Dedifferentiated amniotic fluid mesenchymal stem cell (primary cell): ENCODE data around the gene DTD1.
"Not testable (repeated sequence)": the region's sequence is repeated elsewhere in the genome, so short reads cannot be mapped to it uniquely, and the experiment has no call there.

Experiments used
- DNase-seq: peaks from one replicate; pipeline ENCODE4 v3.0.0-alpha.2; 2016; ENCODE audit errors: extremely low spot score

DTD1 gene

GRCh38 chr20:18739751-18740166, 151.9 kb downstream of the DTD1 start:
- DNase-seq, result peak; percentile 54

GRCh38 chr20:18740726-18741125, 152.9 kb downstream of the DTD1 start:
- DNase-seq, result no peak

GRCh38 chr20:18742841-18743240, 155.0 kb downstream of the DTD1 start:
- DNase-seq, result no peak

- DNase-seq, result no peak
These were observed 156.0 kb downstream of the DTD1 start for GRCh38 chr20:18743665-18744440.

GRCh38 chr20:18747090-18747489, 159.2 kb downstream of the DTD1 start:
- no peak for DNase-seq

- DNase-seq, result no peak
These were observed 161.1 kb downstream of the DTD1 start for GRCh38 chr20:18748987-18749386.

- DNase-seq, result no peak
These were observed 161.7 kb downstream of the DTD1 start for GRCh38 chr20:18749528-18749927.

- DNase-seq, result no peak
These were observed 162.9 kb downstream of the DTD1 start for GRCh38 chr20:18750735-18751134.

GRCh38 chr20:18754030-18754652, 166.3 kb downstream of the DTD1 start:
- no peak for DNase-seq

- no peak for DNase-seq
These were observed 166.8 kb downstream of the DTD1 start for GRCh38 chr20:18754653-18755045.

- not testable (repeated sequence) for DNase-seq
These were observed 173.0 kb downstream of the DTD1 start for GRCh38 chr20:18760852-18761251.

- DNase-seq, result no peak
These were observed 179.8 kb downstream of the DTD1 start for GRCh38 chr20:18767676-18768075.

- no peak for DNase-seq
These were observed 185.7 kb downstream of the DTD1 start for GRCh38 chr20:18773566-18773965.

- no peak for DNase-seq
These were observed 186.4 kb downstream of the DTD1 start for GRCh38 chr20:18774207-18774606.

GRCh38 chr20:18775633-18776032, 187.8 kb downstream of the DTD1 start:
- DNase-seq, result no peak

GRCh38 chr20:18778690-18779392, 191.0 kb downstream of the DTD1 start:
- DNase-seq, result no peak

GRCh38 chr20:18780385-18781130, 192.7 kb downstream of the DTD1 start:
- no peak for DNase-seq

- DNase-seq, result no peak
These were observed 193.7 kb downstream of the DTD1 start for GRCh38 chr20:18781509-18781908.

GRCh38 chr20:18783385-18783959, 195.6 kb downstream of the DTD1 start:
- DNase-seq, result no peak

GRCh38 chr20:18787046-18787445, 199.2 kb downstream of the DTD1 start:
- DNase-seq, result not testable (repeated sequence)

- no peak for DNase-seq
These were observed 200.2 kb downstream of the DTD1 start for GRCh38 chr20:18788021-18788420.

GRCh38 chr20:18790787-18791186, 202.9 kb downstream of the DTD1 start:
- no peak for DNase-seq
